Liver (tissue), 9 donors: ENCODE measurements around the gene PLXNB1. TPM values are rescaled to one million over a fixed set of nuclear protein-coding genes. Genes with fewer than 3 reads are reported as not detected.
A peak's percentile ranks its signal among the peaks of the same experiment; 100 is the strongest.

Experiments
- DNase-seq: peaks from one replicate; pipeline ENCODE4 v3.0.0-alpha.2; 2017; ENCODE audit warnings: low spot score
- H3K27ac ChIP-seq, 2 donors: one replicate each; pipeline ENCODE4 v1.7.0; 2013; ENCODE audit warnings: inconsistent platforms in 2 of 2, low read length in 2 of 2, control low read depth in 1 of 2, low read depth in 1 of 2, mild to moderate bottlenecking in 1 of 2
- H3K27me3 ChIP-seq, 4 donors: one replicate each; pipeline versions ENCODE4 v1.6.1 to v1.7.0; 2013; ENCODE audit warnings: low read length in 3 of 4, inconsistent platforms in 1 of 4, mild to moderate bottlenecking in 1 of 4, moderate library complexity in 1 of 4; ENCODE audit not compliant: control insufficient read depth in 4 of 4, insufficient read depth in 4 of 4
- H3K36me3 ChIP-seq, 4 donors: one replicate each; pipeline versions ENCODE4 v1.6.1 to v1.7.0; 2013; ENCODE audit warnings: low read length in 3 of 4, mild to moderate bottlenecking in 3 of 4, low read depth in 1 of 4, moderate library complexity in 1 of 4; ENCODE audit not compliant: control insufficient read depth in 4 of 4, insufficient read depth in 3 of 4
- H3K4me1 ChIP-seq, 4 donors: one replicate each; pipeline versions ENCODE4 v1.6.1 to v1.7.0; 2013; ENCODE audit warnings: low read length in 3 of 4, mild to moderate bottlenecking in 3 of 4, moderate library complexity in 1 of 4; ENCODE audit not compliant: control insufficient read depth in 4 of 4, insufficient read depth in 4 of 4
- H3K4me3 ChIP-seq, 3 donors: one replicate each; pipeline versions ENCODE4 v1.6.1 to v1.7.0; 2013; ENCODE audit warnings: low read length in 3 of 3, control low read depth in 1 of 3, low read depth in 1 of 3, mild to moderate bottlenecking in 1 of 3
- H3K9ac ChIP-seq, 2 donors: one replicate each; pipeline ENCODE4 v1.7.0; 2013; ENCODE audit warnings: low read length in 2 of 2, mild to moderate bottlenecking in 2 of 2, moderate library complexity in 2 of 2, control low read depth in 1 of 2, low read depth in 1 of 2
- H3K9me3 ChIP-seq, 4 donors: one replicate each; pipeline versions ENCODE4 v1.6.1 to v1.7.0; 2013; ENCODE audit warnings: low read length in 3 of 4; ENCODE audit not compliant: control insufficient read depth in 4 of 4
- EGR1 ChIP-seq, 2 donors: IDR thresholded peaks; 2 replicates each; pipeline ENCODE4 v1.6.1; 2016 to 2018; ENCODE audit warnings: antibody characterized with exemption in 2 of 2, low read depth in 2 of 2
- FOXA1 ChIP-seq: IDR thresholded peaks from 2 replicates; pipeline ENCODE4 v1.6.1; 2016; ENCODE audit warnings: antibody characterized with exemption
- FOXA2 ChIP-seq: IDR thresholded peaks from 2 replicates; pipeline ENCODE4 v1.6.1; 2016; ENCODE audit warnings: antibody characterized with exemption
- GABPA ChIP-seq, 2 donors: IDR thresholded peaks in 1 of 2; conservative IDR thresholded peaks in 1 of 2; 2 replicates each; pipeline ENCODE4 v1.6.1; 2016; ENCODE audit warnings: antibody characterized with exemption in 2 of 2, mild to moderate bottlenecking in 1 of 2, moderate library complexity in 1 of 2
- HNF4A ChIP-seq, 2 donors: conservative IDR thresholded peaks; 2 replicates each; pipeline ENCODE4 v1.6.1; 2016; ENCODE audit warnings: antibody characterized with exemption in 2 of 2, mild to moderate bottlenecking in 2 of 2
- HNF4G ChIP-seq: IDR thresholded peaks from 2 replicates; pipeline ENCODE4 v1.6.1; 2016; ENCODE audit warnings: antibody characterized with exemption
- JUND ChIP-seq, 2 donors: IDR thresholded peaks; 2 replicates each; pipeline ENCODE4 v1.6.1; 2016; ENCODE audit warnings: antibody characterized with exemption in 2 of 2
- NR2F2 ChIP-seq: IDR thresholded peaks from 2 replicates; pipeline ENCODE4 v1.6.1; 2016; ENCODE audit warnings: antibody characterized with exemption
- RAD21 ChIP-seq, 2 donors: IDR thresholded peaks; 2 replicates each; pipeline ENCODE4 v1.6.1; 2016; ENCODE audit warnings: antibody characterized with exemption in 2 of 2, mild to moderate bottlenecking in 2 of 2
- RXRA ChIP-seq, 2 donors: IDR thresholded peaks; 2 replicates each; pipeline ENCODE4 v1.6.1; 2017 to 2018; ENCODE audit warnings: antibody characterized with exemption in 2 of 2, mild to moderate bottlenecking in 1 of 2
- SP1 ChIP-seq: IDR thresholded peaks from 2 replicates; pipeline ENCODE4 v1.6.1; 2018; ENCODE audit warnings: antibody characterized with exemption, mild to moderate bottlenecking
- TAF1 ChIP-seq: conservative IDR thresholded peaks from 2 replicates; pipeline ENCODE4 v1.6.1; 2016; ENCODE audit warnings: antibody characterized with exemption, mild to moderate bottlenecking
- YY1 ChIP-seq: IDR thresholded peaks from 2 replicates; pipeline ENCODE4 v1.6.1; 2016; ENCODE audit warnings: antibody characterized with exemption, mild to moderate bottlenecking
- WGBS: extraction: QIAGEN DNeasy Blood & Tissue Kit; methylation state at CpG from one replicate; pipeline ENCODE4 v1.1.7; 2013; 5-methylcytosine and 5-hydroxymethylcytosine counted together
- polyA plus RNA-seq, 2 donors: library from polyadenylated mRNA; stranded (reverse) in 1 of 2; unstranded in 1 of 2; fragments of 200-250 nt in 1 of 2; fragments of >200 nt in 1 of 2; fragmentation: Nextera tagmentation in 1 of 2; extraction: Ambion mirVana in 1 of 2; gene quantifications; one replicate each; pipeline versions ENCODE4 v1.2.1 to v1.2.3, GENCODE V29; 2013 to 2015
- total RNA-seq, 2 donors: library from RNA; depleted of rRNA; stranded (reverse); fragments of >200 nt; gene quantifications; one replicate each; pipeline ENCODE4 v1.2.3, GENCODE V29; 2014
- TF ChIP-seq, protein P1 (sequence below): IDR thresholded peaks from 2 replicates; pipeline ENCODE4 v1.6.1; 2016; ENCODE audit warnings: antibody characterized with exemption
- TF ChIP-seq, protein P2 (sequence below): IDR thresholded peaks from 2 replicates; pipeline ENCODE4 v1.6.1; 2016; ENCODE audit warnings: antibody characterized with exemption
- TF ChIP-seq, protein P3 (sequence below): IDR thresholded peaks from 2 replicates; pipeline ENCODE4 v1.6.1; 2016; ENCODE audit warnings: antibody characterized with exemption
- TF ChIP-seq, protein P4 (sequence below): IDR thresholded peaks from 2 replicates; pipeline ENCODE4 v1.6.1; 2016; ENCODE audit warnings: antibody characterized with exemption, mild to moderate bottlenecking
- donor health status: healthy.
- donor health status: healthy.
- donor health status: healthy.
- donor health status: healthy.
- donor health status: healthy.

PLXNB1 gene, protein sequence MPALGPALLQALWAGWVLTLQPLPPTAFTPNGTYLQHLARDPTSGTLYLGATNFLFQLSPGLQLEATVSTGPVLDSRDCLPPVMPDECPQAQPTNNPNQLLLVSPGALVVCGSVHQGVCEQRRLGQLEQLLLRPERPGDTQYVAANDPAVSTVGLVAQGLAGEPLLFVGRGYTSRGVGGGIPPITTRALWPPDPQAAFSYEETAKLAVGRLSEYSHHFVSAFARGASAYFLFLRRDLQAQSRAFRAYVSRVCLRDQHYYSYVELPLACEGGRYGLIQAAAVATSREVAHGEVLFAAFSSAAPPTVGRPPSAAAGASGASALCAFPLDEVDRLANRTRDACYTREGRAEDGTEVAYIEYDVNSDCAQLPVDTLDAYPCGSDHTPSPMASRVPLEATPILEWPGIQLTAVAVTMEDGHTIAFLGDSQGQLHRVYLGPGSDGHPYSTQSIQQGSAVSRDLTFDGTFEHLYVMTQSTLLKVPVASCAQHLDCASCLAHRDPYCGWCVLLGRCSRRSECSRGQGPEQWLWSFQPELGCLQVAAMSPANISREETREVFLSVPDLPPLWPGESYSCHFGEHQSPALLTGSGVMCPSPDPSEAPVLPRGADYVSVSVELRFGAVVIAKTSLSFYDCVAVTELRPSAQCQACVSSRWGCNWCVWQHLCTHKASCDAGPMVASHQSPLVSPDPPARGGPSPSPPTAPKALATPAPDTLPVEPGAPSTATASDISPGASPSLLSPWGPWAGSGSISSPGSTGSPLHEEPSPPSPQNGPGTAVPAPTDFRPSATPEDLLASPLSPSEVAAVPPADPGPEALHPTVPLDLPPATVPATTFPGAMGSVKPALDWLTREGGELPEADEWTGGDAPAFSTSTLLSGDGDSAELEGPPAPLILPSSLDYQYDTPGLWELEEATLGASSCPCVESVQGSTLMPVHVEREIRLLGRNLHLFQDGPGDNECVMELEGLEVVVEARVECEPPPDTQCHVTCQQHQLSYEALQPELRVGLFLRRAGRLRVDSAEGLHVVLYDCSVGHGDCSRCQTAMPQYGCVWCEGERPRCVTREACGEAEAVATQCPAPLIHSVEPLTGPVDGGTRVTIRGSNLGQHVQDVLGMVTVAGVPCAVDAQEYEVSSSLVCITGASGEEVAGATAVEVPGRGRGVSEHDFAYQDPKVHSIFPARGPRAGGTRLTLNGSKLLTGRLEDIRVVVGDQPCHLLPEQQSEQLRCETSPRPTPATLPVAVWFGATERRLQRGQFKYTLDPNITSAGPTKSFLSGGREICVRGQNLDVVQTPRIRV (N-terminal part only)
- total RNA-seq = 100 to 1,000 TPM in 1 of 2 donors, 10 to 100 TPM in 1; 90.0 to 204 TPM
- polyA plus RNA-seq = 10 to 100 TPM; 38.1 to 55.7 TPM

DNA sequence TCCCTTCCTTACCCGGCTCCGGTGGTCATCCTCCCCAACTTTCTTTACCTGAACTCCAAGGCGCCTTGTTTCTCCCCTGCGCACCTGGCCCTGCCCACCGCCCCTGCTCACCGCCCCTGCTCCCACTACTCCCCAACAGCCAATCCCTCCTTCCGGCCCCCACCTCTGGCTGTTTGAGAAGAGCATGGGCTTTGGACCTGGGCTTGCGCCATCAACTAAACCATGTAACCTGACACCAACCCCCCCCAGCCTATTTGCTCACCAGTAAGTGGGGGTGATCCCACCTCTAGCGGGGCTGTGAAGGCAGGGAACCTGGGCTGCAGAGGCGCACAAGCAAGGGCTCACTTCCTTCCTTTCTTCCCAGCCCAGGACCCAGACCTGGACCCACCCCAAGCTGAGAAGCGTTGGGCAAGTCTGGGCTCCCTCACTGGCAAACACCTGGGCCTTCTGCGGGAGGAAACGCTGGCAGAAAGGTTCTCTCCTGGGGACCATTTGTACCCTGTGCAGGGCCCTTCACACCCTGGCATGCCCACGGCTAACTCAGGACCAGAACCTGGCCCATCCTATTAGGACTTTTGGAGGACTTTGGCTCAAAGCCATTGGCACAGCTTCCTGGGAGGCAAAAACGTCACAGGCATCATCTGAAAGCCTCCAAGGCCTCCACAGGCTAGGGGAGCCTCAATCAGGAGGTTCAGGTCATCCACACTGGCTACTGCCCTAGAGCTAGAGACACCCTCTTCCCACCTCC is at the start of gene PLXNB1:
PLXNB1 (minus strand) TSS at position 127 of the 748 bp plus-strand sequence. CDS start 5,475 bp downstream, outside the sequence.
- peak within 1 kb of the TSS; percentile 89 to 91 for H3K27ac ChIP-seq
- H3K36me3 ChIP-seq = peaks cover 0 to 7% (median 0%) of the 10 kb centered on the region in 4 donors
- peaks cover 24 to 65% (median 51%) of the 10 kb centered on the region in 4 donors for H3K4me1 ChIP-seq
- 14% methylated on average over 15 of the region's 15 CpGs for WGBS
- H3K9me3 ChIP-seq = no peaks in the 10 kb centered on the region
- H3K4me3 ChIP-seq = peak within 1 kb of the TSS; percentile 52 to 81 (median 80)
- no peaks in the 10 kb centered on the region for H3K27me3 ChIP-seq
- peak; percentile 81 for DNase-seq
- TF ChIP-seq JUND (IDR thresholded peaks at IDR 0.05) (peak in 1 of 2 donors; percentile 27), HNF4A (conservative IDR thresholded peaks at IDR 0.05) (peak; percentile 83 to 86), SP1 (peak; percentile 82), TAF1 (no peak), NR2F2 (no peak), FOXA1 (no peak), YY1 (no peak), RAD21 (IDR thresholded peaks at IDR 0.05) (no peak), FOXA2 (peak; percentile 16), GABPA (IDR thresholded peaks at IDR 0.05 in 1 of 2, conservative IDR thresholded peaks at IDR 0.05 in 1 of 2) (peak in 1 of 2 donors; percentile 82), EGR1 (IDR thresholded peaks at IDR 0.05; ENCODE audit: low read depth in 2 of 2) (no peak), HNF4G (peak; percentile 53), RXRA (IDR thresholded peaks at IDR 0.05) (peak; percentile 53 to 59)
- TF ChIP-seq, protein P1, sequence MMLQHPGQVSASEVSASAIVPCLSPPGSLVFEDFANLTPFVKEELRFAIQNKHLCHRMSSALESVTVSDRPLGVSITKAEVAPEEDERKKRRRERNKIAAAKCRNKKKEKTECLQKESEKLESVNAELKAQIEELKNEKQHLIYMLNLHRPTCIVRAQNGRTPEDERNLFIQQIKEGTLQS = peak; percentile 80
- TF ChIP-seq, protein P2, sequence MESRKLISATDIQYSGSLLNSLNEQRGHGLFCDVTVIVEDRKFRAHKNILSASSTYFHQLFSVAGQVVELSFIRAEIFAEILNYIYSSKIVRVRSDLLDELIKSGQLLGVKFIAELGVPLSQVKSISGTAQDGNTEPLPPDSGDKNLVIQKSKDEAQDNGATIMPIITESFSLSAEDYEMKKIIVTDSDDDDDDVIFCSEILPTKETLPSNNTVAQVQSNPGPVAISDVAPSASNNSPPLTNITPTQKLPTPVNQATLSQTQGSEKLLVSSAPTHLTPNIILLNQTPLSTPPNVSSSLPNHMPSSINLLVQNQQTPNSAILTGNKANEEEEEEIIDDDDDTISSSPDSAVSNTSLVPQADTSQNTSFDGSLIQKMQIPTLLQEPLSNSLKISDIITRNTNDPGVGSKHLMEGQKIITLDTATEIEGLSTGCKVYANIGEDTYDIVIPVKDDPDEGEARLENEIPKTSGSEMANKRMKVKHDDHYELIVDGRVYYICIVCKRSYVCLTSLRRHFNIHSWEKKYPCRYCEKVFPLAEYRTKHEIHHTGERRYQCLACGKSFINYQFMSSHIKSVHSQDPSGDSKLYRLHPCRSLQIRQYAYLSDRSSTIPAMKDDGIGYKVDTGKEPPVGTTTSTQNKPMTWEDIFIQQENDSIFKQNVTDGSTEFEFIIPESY = no peak
- TF ChIP-seq, protein P3, sequence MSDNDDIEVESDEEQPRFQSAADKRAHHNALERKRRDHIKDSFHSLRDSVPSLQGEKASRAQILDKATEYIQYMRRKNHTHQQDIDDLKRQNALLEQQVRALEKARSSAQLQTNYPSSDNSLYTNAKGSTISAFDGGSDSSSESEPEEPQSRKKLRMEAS = peak; percentile 61
- TF ChIP-seq, protein P4, sequence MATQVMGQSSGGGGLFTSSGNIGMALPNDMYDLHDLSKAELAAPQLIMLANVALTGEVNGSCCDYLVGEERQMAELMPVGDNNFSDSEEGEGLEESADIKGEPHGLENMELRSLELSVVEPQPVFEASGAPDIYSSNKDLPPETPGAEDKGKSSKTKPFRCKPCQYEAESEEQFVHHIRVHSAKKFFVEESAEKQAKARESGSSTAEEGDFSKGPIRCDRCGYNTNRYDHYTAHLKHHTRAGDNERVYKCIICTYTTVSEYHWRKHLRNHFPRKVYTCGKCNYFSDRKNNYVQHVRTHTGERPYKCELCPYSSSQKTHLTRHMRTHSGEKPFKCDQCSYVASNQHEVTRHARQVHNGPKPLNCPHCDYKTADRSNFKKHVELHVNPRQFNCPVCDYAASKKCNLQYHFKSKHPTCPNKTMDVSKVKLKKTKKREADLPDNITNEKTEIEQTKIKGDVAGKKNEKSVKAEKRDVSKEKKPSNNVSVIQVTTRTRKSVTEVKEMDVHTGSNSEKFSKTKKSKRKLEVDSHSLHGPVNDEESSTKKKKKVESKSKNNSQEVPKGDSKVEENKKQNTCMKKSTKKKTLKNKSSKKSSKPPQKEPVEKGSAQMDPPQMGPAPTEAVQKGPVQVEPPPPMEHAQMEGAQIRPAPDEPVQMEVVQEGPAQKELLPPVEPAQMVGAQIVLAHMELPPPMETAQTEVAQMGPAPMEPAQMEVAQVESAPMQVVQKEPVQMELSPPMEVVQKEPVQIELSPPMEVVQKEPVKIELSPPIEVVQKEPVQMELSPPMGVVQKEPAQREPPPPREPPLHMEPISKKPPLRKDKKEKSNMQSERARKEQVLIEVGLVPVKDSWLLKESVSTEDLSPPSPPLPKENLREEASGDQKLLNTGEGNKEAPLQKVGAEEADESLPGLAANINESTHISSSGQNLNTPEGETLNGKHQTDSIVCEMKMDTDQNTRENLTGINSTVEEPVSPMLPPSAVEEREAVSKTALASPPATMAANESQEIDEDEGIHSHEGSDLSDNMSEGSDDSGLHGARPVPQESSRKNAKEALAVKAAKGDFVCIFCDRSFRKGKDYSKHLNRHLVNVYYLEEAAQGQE = peak; percentile 44
- H3K9ac ChIP-seq = peak within 1 kb of the TSS in 1 of 2 donors; percentile 18
